ENCODE data around the gene PIK3R5.

- TF ChIP-seq CTCF (IDR thresholded peaks at IDR 0.05; ENCODE audit: extremely low read depth in 1 of 2, insufficient read depth in 1 of 2, low read depth in 1 of 2, low read length in 2 of 2) (no peak), POLR2A (IDR thresholded peaks at IDR 0.05; ENCODE audit: low read depth, low read length) (no peak), EZH2 (IDR thresholded peaks at IDR 0.05; ENCODE audit: borderline replicate concordance, low read depth, low read length, severe bottlenecking) (no peak), POLR2AphosphoS5 (IDR thresholded peaks at IDR 0.05; ENCODE audit: insufficient read depth, low read depth, low read length) (no peak), MYC (IDR thresholded peaks at IDR 0.05; ENCODE audit: low read depth, low read length) (no peak), FOS (IDR thresholded peaks at IDR 0.05; ENCODE audit: borderline replicate concordance, insufficient read depth, low read length) (no peak), MAX (IDR thresholded peaks at IDR 0.05; ENCODE audit: insufficient read depth, insufficient read length) (no peak), GATA2 (IDR thresholded peaks at IDR 0.05; ENCODE audit: insufficient read depth, insufficient read length, low read depth, low read length) (no peak)
Measured at GRCh38 chr17:8835631-8836364, 129.7 kb downstream of the PIK3R5 start.

Data from endothelial cell of umbilical vein (primary cell).